ENCODE results near the gene IFNL4.
"Not testable (repeated sequence)": the region's sequence is repeated elsewhere in the genome, so short reads cannot be mapped to it uniquely, and the experiment has no call there.

Gene IFNL4

DNA sequence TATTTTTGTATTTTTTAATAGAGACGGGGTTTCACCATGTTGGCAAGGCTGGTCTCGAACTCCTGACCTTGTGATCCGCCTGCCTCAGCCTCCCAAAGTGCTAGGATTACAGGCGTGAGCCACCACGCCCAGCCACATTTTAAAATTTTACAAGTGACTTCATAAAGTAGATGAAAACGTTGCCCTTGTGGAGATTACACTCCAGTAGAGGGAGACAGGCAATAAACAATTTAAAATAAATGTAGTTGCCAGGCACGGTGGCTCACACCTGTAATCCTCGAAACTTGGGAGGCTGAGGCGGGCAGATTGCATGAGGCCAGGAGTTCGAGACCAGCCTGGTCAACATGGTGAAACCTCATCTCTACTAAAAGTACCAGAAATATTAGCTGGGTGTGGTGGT is 29.5 kb downstream of the IFNL4 start:
- DNase-seq: not testable (repeated sequence)

DNA sequence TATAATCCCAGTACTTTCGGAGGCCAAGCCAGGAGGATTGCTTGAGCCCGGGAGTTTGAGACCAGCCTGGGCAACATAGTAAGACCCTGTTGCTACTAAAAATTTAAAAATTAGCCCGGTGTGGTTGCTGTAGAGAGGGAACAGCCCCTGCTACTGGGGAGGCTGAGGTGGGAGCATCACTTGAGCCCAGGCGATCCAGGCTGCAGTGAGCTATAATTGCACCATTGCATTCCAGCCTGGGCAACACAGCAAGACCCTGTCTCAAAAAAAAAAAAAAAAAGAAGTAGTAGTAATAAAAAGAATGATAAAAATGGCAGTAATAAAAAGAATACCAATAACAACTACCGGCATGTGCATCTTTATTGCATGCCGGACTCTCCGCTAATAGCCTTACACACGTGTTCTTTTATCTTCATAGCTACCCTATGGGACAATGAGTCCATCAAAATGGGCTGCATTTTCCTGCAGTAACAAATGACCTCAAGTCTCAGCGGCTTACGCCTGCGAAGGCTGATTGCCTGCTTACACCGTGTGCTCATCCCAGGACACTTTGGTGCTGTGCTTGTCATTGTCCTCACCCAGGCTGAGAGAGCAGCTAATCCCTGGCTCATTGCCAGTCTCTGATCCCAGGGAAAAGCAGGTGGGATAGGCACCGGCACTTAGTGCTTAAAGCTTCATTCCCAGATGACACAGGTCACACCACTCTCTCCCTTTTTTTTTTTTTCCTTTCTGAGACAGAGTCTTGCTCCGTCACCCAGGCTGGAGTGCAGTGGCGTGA is 30.2 kb downstream of the IFNL4 start:
- DNase-seq: no peak

DNA sequence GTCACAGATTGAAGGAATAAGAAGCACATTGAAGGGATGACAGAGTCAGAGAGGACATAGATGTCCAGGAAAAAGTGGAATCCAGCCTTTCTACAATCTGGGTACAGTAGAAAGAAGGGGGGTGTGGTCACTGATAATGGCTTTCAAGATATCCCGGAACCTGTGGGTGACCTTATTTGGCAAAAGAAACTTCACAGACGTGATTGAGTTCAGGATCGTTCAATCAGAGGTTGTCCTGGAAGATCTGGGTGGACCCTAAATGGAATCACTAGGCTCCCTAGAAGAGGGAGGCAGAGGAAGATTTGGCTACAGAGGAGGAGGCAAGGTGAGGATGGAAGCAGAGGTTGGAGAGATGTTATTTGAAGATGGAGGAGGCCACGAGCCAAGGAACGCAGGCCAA is 31.6 kb downstream of the IFNL4 start:
- DNase-seq: no peak

DNA sequence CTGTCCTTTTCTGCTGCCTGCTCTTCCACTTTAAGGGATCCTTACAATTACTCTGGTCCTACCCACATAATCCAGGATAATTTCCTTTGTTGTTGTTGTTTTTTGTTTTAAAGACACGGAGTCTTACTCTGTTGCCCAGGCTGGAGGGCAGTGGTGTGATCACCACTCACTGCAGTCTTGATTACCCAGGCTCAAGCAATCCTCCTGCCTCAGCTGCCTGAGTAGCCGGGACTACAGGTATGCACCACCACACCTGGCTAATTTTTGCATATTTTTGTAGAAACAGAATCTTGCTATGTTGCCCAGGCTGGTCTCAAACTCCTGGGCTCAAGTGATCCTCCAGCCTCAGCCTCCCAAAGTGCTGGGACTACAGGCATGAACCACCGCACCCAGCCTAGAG is 33.3 kb downstream of the IFNL4 start:
- DNase-seq: not testable (repeated sequence)

DNA sequence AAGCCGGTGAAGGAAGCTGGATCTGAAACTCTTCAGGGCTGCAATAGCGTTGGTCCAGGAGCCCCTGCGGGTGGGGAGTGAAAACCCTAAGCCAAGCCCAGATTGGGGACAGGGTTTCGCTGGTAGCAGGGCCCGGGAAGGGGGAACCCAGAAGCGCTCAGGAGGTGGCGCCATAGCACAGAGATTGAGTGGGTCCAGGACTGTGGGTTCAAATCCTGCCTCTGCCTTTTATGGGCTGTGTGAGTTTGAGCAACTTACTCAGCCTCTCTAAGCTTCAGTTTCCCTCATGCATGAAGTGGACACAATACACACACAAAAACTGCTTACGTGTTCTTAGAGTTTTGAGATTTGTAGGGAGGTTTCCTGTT is 36.3 kb downstream of the IFNL4 start:
- no peak for DNase-seq

DNA sequence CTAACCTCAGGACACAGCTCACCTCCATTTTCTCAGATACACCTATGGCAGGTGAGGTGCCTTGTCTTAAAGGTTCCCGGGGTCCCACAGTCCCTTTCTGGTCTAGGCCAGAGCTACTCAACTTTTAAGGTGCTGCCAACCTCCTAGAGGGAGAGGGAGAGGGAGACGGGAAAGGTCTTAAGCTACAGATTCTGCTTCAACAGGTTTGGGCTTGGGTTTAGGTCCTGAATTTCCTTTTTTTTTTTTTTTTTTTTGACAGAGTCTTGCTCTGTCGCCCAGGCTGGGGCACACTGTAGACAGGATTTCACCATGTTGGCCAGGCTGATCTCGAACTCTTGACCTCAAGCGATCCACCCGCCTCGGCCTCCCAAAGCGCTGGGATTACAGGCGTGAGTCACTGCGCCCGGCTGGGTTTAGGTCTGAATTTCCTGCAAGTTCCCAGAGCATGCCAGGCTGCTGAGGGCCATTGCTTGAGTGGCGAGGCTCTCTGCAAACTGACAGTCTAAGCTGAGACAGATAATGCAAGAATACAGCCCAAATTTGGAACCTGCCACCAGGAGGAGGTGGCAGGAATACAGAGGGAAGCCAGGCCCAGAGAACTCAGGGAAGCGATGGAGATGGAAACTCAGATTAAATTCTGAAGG is 36.8 kb downstream of the IFNL4 start:
- DNase-seq: no peak

DNA sequence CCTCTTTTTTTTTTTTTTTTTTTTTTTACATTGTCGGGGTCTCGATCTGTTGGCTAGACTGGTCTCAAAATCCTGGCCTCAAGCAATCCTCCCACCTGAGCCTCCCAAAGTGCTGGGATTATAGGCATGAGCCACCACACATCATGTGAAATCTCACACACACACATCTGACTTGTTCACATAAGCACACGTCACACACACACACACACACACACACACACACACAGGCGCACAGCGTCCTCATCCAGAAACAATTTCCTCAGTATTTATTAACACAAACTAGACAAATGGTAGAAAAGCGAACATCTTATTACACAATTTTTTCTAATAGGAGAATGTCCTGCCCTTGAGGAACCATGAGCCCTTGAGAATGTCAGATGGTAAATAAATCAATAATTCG is 39.5 kb downstream of the IFNL4 start:
- no peak for DNase-seq

DNA sequence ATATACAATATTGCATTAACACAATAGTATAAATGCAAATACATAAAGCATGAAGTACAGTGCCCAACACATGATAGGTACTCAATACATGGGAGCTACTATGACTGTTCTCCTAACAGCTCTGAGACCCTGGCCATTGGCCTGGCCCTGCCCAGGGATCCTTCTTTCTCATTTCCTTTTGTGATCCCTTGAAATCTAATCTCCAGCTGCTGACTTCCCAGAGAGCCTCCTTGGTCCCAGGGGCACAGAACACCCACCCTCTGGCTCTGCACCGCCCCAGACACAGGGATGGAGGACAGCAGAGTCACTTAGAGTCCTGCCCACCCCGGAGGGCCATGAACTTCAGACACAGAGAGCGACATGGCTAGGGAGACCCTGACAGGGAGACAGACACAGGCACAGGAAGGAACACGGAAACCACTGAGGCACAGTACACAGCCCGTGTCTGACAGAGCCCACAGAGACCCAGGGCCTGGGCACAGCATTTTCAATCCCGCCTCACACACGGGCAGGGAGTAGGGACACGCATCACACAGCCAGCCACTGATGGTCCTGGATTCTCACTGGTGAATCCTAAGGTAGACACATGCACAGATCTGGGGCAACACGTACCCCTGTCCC is 40.4 kb downstream of the IFNL4 start:
- no peak for DNase-seq

DNA sequence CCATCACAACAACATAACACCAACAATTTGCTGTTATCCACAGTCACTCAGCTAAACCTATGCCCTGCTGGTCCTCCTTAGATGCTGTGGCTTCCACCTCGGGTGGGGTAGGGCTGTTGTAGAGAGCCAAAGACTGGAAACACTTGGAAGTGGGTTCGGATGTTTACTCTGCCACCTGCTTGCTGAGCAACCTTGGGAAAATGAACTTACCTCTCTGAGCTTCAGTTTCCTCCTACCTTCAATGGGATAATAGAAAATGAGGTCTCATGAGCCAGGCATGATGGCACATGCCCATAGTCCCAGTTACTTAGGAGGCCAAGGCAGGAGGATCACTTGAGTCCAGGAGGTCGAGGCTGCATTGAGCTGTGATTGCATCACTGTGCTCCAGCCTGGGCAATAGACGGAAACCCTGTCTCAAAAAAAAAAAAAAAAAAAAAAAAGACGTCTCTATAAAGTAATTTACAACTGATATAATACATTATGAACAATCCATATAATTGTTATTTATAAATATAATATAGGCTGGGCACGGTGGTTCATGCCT is 41.3 kb downstream of the IFNL4 start:
- no peak for DNase-seq

DNA sequence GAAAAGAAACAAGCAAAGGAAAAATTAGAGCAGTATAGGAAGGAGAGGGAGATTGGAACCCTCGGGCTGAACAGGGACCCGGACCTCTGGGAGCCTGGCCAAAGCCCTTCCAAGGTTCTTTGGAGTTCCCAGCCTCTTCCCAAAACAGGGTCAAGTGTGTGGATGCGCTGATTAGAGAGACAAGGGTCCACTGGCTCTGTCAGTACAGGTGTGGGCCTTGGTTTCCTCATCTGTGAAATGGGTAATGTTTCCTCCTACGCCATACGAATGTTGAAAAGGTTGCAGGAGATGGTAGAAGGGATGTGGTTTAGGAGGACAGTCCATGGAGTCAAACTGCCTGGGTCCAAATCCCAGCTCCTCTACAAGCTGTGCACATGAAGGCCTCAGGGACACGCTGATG is 42.5 kb downstream of the IFNL4 start:
- no peak for DNase-seq

DNA sequence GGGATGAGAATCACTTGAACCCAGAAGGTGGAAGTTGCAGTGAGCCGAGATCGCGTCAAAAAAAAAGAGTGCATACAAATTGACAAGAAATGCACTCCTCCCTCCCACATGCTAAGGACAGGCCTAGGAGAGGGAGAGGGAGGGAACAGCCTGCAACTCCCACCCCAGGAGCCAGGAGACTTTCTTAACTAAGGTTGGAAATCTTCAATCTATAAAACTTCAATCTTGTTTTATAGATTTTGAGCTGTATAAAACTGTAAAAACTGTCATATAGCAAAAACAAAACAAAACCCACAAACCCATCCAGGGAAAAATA is 43.2 kb downstream of the IFNL4 start:
- DNase-seq: no peak

DNA sequence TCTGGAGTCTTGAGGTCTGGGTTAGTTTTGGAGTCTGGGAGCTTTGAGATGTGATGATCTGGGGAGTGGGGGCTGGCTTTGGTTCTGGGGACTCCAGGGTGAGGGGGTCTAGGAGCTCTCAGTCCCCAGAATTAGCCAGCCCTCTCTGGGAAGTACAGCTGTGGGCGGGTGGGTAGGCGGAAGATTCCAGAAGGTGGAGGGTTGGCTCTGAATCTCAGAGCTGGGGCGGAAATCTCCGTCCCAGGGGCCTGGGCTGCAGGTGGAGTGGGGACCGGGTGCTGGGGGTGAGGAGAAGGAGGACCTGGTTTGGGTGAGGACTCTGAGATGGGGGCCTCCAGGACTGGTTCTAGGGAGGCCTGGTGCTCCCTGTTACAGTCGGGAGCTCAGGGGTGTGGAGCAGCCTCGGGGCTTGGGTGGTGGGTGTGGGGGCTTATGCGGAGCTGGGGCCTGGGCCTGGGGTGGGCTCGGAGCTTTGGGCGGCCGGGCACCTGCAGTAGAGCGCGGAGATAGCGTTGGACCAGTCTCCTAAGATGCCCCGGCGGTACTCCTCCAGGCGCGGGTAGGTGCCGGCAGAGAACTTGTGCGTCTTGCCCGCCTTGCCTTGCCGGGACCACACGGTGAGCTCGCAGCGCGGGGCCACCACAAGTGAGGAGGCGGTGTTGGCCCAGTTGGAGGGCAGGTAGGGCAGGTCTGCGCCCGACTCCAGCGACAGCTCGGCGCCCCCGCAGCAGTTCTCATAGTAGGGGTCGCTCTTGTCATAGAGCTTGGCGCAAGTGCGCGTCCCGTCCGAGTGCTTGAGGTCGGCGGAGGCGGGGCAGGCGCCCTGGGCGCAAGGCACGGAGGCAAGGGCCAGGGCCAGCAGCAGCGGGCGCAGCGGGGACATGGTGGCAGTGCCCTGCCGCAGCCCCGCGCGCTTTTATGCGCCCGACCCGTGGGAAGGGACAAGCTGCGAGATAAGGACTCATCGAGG is 45.0 kb downstream of the IFNL4 start, which contains the start of gene SYCN:
SYCN (minus strand) TSS at position 892 of the 970 bp plus-strand sequence; CDS start at position 883, 9 bp downstream.
- no peak for DNase-seq

DNA sequence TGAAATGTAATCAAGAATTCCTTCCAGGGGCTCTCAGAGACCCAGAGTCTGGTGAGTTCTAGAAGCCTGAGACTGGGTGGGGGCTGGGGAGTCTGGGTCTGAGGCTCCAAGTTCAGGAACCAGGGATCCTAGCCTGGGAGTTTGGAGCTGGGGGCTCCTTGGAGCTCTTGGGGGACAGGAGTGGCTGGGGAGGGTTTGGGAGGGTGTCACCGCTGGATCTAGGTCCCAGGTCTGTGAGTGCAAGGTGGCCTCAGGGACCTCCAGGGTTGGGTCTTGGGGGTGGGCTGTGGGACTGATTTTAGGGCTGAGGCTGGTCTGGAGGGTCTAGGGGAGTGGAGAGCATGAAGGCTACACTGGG is 45.7 kb downstream of the IFNL4 start:
- DNase-seq: no peak

DNA sequence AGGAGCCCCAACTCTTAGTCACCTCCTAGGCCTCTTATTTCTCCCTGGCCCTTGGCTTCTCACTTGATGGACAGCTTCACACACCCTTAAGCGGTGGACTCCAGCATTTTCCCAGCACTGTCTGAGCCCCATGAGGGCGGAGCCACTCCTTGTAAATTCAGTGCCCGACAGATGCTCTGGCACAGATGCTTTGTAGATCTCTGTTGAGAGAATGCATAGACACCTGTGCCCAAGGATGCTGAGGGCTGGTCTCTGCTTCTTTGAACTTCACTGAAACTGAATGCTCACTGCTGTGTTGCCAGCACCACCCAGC is 47.9 kb downstream of the IFNL4 start:
- no peak for DNase-seq

DNA sequence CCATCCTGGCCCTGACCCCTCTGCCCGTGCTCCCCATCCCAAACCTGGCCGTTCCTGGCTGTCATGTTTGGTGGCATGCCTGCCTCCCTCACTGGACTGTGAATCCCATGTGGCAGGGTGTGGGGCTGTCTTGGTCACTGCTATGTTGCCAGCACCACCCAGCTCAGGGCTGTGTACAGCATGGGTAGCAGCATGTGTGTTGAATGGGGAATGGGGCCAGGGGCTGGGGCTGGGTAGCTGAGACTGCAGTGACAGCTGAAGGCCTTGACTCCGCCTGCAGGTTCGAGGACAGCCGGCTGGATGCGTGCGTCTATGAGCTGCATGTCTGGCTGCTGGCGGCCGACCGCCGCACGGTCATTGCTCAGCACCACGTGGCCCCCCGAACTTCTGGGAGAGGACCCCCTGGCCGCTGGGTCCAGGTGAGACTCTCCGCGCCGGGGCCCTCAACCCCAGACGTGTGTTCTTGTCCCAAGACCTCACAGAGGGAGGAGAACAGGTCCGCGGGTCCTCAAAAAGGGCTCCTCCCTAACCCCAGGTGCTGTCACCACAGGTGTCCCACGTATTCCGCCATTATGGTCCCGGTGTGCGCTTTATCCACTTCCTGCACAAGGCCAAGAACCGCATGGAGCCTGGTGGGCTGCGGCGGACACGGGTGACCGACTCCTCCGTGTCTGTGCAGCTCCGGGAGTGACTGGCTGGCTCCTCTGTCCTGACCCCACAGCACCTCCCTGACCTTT is 48.4 kb downstream of the IFNL4 start:
- DNase-seq: no peak

DNA sequence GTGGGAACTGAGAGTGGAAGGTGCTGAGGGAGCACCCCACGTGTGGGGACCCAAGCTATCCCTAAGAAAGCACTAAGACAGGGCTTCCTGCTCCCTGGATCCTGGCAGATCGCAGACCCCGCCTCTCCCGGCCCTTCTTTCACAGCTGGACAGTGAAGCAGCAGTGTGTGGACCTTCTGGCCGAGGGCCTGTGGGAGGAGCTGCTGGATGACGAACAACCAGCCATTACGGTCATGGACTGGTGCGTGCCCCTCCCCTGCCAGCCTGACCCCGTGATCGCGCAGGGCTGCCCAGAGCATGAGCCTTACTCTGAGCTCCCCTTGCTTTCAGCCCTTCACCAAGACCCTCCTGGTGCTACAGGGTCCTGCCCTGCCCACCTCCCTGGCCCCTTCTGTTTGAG is 49.6 kb downstream of the IFNL4 start:
- peak; percentile 58 for DNase-seq

DNA sequence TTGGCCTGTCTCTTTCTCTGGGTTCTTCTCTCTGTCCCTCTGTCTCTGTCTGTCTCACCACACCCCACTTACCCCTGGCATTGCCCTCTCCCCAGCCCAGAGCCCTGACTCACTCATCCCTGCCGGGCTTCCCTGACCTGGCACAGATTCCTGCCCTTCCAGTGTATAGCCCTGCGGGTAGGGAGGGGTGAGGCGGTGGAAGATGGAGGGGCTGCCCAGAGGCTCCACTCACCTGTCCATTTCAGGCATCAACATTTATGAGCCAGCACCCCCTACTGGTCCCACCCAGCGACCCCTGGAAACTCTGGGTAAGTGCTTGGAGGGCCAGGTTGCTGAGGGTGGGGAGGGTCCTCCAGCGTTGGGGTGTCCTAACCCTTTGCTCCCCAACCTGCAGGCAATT is 50.8 kb downstream of the IFNL4 start:
- DNase-seq: no peak

DNA sequence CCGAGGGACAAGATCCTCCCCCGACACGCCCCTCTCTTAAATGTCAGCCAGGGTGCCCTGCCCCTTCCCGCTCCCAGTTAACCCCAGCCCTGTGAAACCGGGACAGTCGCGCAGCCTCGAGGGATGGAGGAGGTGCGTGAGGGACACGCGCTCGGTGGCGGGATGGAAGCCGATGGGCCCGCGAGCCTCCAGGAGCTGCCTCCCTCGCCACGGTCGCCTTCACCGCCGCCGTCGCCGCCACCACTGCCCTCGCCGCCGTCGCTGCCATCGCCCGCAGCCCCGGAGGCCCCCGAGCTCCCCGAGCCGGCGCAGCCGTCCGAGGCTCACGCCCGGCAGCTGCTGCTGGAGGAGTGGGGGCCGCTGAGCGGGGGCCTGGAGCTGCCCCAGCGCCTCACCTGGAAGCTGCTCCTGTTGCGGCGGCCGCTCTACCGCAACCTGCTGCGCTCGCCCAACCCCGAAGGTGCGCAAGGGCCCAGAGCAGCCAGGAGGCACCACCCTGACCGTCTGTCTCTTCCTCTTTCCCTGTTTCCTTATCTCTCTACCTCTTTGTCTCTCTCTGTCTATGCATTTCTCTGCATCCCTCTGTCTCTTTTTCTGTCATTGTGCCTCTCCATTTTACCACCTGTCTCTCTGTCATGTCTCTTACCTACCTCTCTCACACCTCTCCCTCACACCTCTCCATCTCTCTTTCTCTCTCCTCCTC is 51.6 kb downstream of the IFNL4 start, which contains the start of gene NCCRP1:
NCCRP1 (plus strand) TSS at position 105 of the 703 bp plus-strand sequence; CDS start at position 124, 19 bp downstream.
- DNase-seq: peak; percentile 60

DNA sequence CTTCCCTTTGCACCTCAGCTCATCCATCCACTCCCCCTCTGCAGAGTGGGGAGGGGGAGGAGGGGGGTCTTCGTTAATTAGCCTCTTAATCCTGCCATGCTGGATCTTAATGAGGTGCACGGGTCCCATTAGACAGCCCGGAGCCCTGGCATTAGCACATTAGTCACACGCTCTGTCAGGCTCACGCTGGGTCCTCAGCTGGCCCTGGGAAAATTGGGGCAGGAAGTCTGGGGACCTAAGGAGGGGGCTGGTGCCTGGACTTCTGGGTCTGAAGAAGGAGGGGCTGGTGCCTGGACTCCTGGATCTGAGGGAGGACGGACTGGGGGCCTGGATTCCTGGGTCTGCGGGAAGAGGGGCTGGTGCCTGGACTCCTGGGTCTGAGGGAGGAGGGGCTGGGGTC is 52.3 kb downstream of the IFNL4 start:
- DNase-seq: peak; percentile 76

Measured in eye (tissue), 1 donor.